ENCODE results near the gene TMEM185A.
"Not testable (repeated sequence)": the region's sequence is repeated elsewhere in the genome, so short reads cannot be mapped to it uniquely, and the experiment has no call there.

TMEM185A gene

DNA sequence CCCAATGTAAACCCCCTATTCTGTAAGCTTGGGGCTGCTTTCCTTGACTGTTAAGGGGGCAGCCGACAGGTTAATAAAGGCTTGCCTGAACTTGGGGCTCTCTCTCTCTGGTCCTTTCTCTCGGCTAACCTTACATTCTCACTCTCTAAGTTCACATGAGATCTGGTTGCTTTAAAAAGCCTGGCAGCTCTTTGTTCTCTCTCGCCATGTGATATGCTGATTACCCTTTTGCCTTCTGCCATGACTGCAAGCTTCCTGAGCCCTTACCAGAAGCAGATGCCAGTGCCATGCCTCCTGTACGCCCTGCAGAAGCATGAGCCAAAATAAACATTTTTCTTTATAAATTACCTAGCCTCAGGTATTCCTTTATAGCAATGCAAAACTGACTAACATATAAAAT, 76.3 kb downstream of the TMEM185A start:
- in situ Hi-C loops (cut with MboI; ENCODE audit: low sequenced_read_pairs) = not testable (repeated sequence)

- in situ Hi-C loops (cut with MboI; ENCODE audit: low sequenced_read_pairs) = not testable (repeated sequence)
Measured at GRCh38 chrX:149551939-149552248, 79.7 kb downstream of the TMEM185A start.

- in situ Hi-C loops (cut with MboI; ENCODE audit: low sequenced_read_pairs) = not testable (repeated sequence)
Measured at GRCh38 chrX:149551245-149551938, 80.2 kb downstream of the TMEM185A start.

- in situ Hi-C loops (cut with MboI; ENCODE audit: low sequenced_read_pairs) = not testable (repeated sequence)
Measured at GRCh38 chrX:149550454-149550853, 81.1 kb downstream of the TMEM185A start.

- in situ Hi-C loops (cut with MboI; ENCODE audit: low sequenced_read_pairs) = not testable (repeated sequence)
Measured at GRCh38 chrX:149549701-149550100, 81.9 kb downstream of the TMEM185A start, which contains the start of gene HSFX3. TSS of gene HSFX3 (minus strand) at chrX:149549924. CDS start at chrX:149549852, 72 bp downstream.

DNA sequence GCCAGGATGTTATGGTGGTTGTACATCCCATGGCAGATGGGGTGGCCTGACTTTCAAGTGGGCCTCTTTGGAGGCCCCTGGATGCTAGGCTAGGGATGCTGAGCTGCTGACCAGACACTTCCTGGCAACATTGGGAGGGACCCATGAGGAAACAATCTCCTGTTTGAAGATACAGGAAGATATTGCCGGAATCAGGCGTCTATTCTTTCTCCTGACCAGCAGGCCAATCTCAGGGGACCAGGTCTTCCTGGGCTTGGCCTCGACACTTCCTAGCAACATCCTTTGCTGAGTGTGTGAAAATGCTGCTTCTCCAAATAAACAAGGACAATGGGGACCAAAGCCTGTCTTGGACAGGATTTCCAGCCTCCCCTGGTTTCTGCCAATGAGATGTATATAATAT, 83.8 kb downstream of the TMEM185A start:
- in situ Hi-C loops (cut with MboI; ENCODE audit: low sequenced_read_pairs) = not testable (repeated sequence)

GRCh38 chrX:149546962-149547361, 84.6 kb downstream of the TMEM185A start:
- in situ Hi-C loops (cut with MboI; ENCODE audit: low sequenced_read_pairs) = not testable (repeated sequence)

Data from hTERT RPE-1 (cell line).